ENCODE measurements around the gene RAG2. TPM values are rescaled to one million over a fixed set of nuclear protein-coding genes. Genes with fewer than 3 reads are reported as not detected.
"Not testable (repeated sequence)": the region's sequence is repeated elsewhere in the genome, so short reads cannot be mapped to it uniquely, and the experiment has no call there.

Gene RAG2
- total RNA-seq, 2 donors from 2014 or later, result not detected

- ATAC-seq, result no peak
- no peaks in the 10 kb centered on the region for H3K36me3 Mint-ChIP-seq
- peaks cover 4% of the 10 kb centered on the region for H3K9me3 Mint-ChIP-seq
- H3K4me1 Mint-ChIP-seq (ENCODE audit: low read depth in 2 of 2), result peaks cover 28 to 37% of the 10 kb centered on the region in 2 donors
- no peak for DNase-seq (ENCODE audit: low spot score)
- H3K4me3 Mint-ChIP-seq, result peak overlapping the region; percentile 77
- H3K27ac Mint-ChIP-seq, result peak overlapping the region; percentile 58 to 82
- no peaks in the 10 kb centered on the region for H3K27me3 Mint-ChIP-seq
Measured at GRCh38 chr11:36557991-36558390, 40.0 kb downstream of the RAG2 start.

- H3K27me3 Mint-ChIP-seq; H3K9me3 Mint-ChIP-seq; DNase-seq (ENCODE audit: low spot score); H3K4me3 Mint-ChIP-seq; ATAC-seq; H3K36me3 Mint-ChIP-seq: not testable (repeated sequence)
- peak overlapping the region; percentile 58 to 82 for H3K27ac Mint-ChIP-seq
- H3K4me1 Mint-ChIP-seq (ENCODE audit: low read depth in 2 of 2), result peaks cover 28 to 37% of the 10 kb centered on the region in 2 donors
Measured at GRCh38 chr11:36557390-36557789, 40.6 kb downstream of the RAG2 start.

DNA sequence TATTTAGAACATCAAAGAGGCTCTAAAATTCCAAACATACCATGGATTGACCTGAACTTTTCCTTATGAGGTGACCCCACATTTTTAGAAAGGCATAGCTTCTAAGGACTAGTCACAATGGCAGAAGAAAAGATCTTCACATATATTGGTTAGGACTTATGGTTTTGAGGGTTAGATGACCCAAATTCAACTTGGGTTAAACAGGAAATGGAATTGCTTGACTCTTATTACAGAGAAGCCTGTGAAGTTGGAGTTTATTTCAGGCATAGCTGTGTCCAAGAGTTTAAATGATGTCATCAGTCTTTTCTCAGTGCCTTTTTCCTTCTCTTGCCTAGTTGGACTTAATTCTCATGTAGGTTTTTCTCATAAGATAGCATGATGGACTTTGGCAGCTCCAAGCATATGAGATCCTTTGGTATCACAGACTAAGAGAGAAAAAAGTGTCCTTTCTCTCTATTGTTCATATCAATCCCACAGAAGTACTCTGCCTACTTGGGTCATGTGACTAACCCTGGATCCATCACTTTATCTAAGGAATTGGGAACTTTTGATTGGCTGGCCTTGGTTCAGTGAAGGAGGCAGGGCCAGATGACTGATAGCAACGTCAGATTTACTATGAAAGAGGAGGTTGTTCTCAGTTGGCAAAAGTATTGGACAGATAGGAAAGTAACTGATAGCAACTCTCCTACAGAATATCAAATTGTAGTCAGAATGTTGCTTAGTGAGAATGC lies 47.5 kb downstream of the RAG2 start:
- no peak for DNase-seq (ENCODE audit: low spot score)
- peaks cover 4% of the 10 kb centered on the region for H3K9me3 Mint-ChIP-seq
- H3K27me3 Mint-ChIP-seq, result peaks cover 0 to 6% of the 10 kb centered on the region in 2 donors
- H3K27ac Mint-ChIP-seq, result peak overlapping the region; percentile 30 to 56
- peak overlapping the region; percentile 28 for H3K4me3 Mint-ChIP-seq
- peaks cover 6% of the 10 kb centered on the region for H3K36me3 Mint-ChIP-seq
- peaks cover 23% of the 10 kb centered on the region in 2 donors for H3K4me1 Mint-ChIP-seq (ENCODE audit: low read depth in 2 of 2)
- ATAC-seq, result no peak

Other genes starting within 250 kb of the RAG2 start
- 10 to 100 TPM; 15.3 to 25.3 TPM for gene TRAF6, start 88.0 kb downstream of the RAG2 start, total RNA-seq
- under 1 TPM; 0.25 to 0.55 TPM for gene RAG1, start 30.2 kb downstream of the RAG2 start, total RNA-seq
- 1 to 10 TPM in 1 of 2 donors, under 1 TPM in 1; 0.89 to 2.2 TPM for gene IFTAP, start 3.7 kb downstream of the RAG2 start, total RNA-seq

Data from natural killer cell treated with Interleukin-12 subunit alpha and Interleukin-12 subunit beta and Interleukin-15 and Interleukin-18, amount 100 ng/mL, for 72 hours (primary cell).